ENCODE measurements around the gene ORAI1. TPM values are rescaled to one million over a fixed set of nuclear protein-coding genes. Genes with fewer than 3 reads are reported as not detected.

ORAI1 gene
- polyA plus RNA-seq, 1 of the 3 experiments (the other 2 are of a cell fraction) = 16.6 TPM

DNA sequence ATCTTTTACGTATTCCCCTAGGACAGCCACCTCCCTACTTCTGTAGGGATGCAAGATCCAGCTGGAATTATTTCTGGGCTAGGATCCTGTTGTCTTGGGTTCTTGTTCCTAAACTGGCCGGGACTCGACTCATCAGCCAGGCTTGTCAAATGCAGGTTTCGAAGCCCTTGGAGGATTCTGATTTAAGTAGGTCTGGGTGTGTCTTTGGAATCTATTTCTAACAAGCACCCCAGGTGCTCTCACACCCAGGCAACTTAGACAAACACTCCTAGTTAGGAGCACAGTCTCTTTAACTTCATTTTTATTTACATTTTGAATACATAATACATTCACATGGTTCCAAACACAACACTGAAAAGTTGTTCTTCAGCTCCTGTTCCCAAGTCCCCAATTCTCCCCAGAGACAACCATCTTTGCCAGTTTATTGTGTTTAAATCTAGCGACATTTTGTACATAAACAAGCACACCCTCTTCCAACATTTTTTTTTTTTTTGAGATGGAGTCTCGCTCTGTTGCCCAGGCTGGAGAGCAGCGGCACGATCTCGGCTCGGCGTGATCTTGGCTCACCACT is 22.2 kb downstream of the ORAI1 start:
- POLR2A ChIA-PET = no interaction called here

More for the DNA sequence above, 22.2 kb downstream of the ORAI1 start:
- H3K9ac ChIP-seq = no peak overlapping the region
- no peak overlapping the region for H3K4me3 ChIP-seq (ENCODE audit: low read depth in 2 of 2, low read length in 1 of 2)
- 92% methylated on average over 11 of the region's 11 CpGs for WGBS (ENCODE audit: low lambda C conversion rate)
- H4K20me1 ChIP-seq (ENCODE audit: insufficient read depth) = no peaks in the 10 kb centered on the region
- no peaks in the 10 kb centered on the region for H3K9me2 ChIP-seq
- H3K9me3 ChIP-seq = no peaks in the 10 kb centered on the region
- DNase-seq = no peak
- no peaks in the 10 kb centered on the region for H3K27me3 ChIP-seq (ENCODE audit: insufficient read depth)
- H3K27ac ChIP-seq (ENCODE audit: low read depth in 2 of 2, low read length in 1 of 2) = no peak overlapping the region
- H2AFZ ChIP-seq (ENCODE audit: low read depth) = no peak overlapping the region
- no peaks in the 10 kb centered on the region for H3K36me3 ChIP-seq (replicated peaks in 1 of 2; ENCODE audit: control insufficient read depth in 1 of 2, insufficient read depth in 2 of 2, low read length in 1 of 2)
- no peak for TF ChIP-seq GATA2 (CRISPR knock-in tag; IDR thresholded peaks at IDR 0.05)
- TF ChIP-seq FOXM1 (IDR thresholded peaks at IDR 0.05; ENCODE audit: low read depth) = no peak
- no peak for TF ChIP-seq JUND (IDR thresholded peaks at IDR 0.05)
- TF ChIP-seq RCOR1 (IDR thresholded peaks at IDR 0.05; ENCODE audit: low read length) = no peak
- TF ChIP-seq, protein P1, sequence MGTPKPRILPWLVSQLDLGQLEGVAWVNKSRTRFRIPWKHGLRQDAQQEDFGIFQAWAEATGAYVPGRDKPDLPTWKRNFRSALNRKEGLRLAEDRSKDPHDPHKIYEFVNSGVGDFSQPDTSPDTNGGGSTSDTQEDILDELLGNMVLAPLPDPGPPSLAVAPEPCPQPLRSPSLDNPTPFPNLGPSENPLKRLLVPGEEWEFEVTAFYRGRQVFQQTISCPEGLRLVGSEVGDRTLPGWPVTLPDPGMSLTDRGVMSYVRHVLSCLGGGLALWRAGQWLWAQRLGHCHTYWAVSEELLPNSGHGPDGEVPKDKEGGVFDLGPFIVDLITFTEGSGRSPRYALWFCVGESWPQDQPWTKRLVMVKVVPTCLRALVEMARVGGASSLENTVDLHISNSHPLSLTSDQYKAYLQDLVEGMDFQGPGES (IDR thresholded peaks at IDR 0.05; ENCODE audit: low read depth, low read length) = no peak
- TF ChIP-seq, protein P2, sequence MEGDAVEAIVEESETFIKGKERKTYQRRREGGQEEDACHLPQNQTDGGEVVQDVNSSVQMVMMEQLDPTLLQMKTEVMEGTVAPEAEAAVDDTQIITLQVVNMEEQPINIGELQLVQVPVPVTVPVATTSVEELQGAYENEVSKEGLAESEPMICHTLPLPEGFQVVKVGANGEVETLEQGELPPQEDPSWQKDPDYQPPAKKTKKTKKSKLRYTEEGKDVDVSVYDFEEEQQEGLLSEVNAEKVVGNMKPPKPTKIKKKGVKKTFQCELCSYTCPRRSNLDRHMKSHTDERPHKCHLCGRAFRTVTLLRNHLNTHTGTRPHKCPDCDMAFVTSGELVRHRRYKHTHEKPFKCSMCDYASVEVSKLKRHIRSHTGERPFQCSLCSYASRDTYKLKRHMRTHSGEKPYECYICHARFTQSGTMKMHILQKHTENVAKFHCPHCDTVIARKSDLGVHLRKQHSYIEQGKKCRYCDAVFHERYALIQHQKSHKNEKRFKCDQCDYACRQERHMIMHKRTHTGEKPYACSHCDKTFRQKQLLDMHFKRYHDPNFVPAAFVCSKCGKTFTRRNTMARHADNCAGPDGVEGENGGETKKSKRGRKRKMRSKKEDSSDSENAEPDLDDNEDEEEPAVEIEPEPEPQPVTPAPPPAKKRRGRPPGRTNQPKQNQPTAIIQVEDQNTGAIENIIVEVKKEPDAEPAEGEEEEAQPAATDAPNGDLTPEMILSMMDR (IDR thresholded peaks at IDR 0.05) = no peak
- TF ChIP-seq, protein P3, sequence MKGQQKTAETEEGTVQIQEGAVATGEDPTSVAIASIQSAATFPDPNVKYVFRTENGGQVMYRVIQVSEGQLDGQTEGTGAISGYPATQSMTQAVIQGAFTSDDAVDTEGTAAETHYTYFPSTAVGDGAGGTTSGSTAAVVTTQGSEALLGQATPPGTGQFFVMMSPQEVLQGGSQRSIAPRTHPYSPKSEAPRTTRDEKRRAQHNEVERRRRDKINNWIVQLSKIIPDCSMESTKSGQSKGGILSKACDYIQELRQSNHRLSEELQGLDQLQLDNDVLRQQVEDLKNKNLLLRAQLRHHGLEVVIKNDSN (IDR thresholded peaks at IDR 0.05; ENCODE audit: borderline replicate concordance, low read depth) = no peak
- TF ChIP-seq, protein P4, sequence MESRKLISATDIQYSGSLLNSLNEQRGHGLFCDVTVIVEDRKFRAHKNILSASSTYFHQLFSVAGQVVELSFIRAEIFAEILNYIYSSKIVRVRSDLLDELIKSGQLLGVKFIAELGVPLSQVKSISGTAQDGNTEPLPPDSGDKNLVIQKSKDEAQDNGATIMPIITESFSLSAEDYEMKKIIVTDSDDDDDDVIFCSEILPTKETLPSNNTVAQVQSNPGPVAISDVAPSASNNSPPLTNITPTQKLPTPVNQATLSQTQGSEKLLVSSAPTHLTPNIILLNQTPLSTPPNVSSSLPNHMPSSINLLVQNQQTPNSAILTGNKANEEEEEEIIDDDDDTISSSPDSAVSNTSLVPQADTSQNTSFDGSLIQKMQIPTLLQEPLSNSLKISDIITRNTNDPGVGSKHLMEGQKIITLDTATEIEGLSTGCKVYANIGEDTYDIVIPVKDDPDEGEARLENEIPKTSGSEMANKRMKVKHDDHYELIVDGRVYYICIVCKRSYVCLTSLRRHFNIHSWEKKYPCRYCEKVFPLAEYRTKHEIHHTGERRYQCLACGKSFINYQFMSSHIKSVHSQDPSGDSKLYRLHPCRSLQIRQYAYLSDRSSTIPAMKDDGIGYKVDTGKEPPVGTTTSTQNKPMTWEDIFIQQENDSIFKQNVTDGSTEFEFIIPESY (IDR thresholded peaks at IDR 0.05; ENCODE audit: borderline replicate concordance, low read depth) = no peak
- CTCF ChIA-PET = interaction anchor here (1.5 to 1.6 kb wide), 2 partner anchors 21 to 24 kb away, joined by 5 to 9 read pairs; partner anchors contain the start of gene MORN3
- no peak overlapping the region for H3K4me2 ChIP-seq
- no peaks in the 10 kb centered on the region for H3K4me1 ChIP-seq (ENCODE audit: control insufficient read depth in 1 of 2, insufficient read depth in 2 of 2, low read depth in 1 of 2, low read length in 1 of 2)
- no peaks in the 10 kb centered on the region for H3K79me2 ChIP-seq (ENCODE audit: insufficient read depth)
- H3F3A ChIP-seq (replicated peaks; ENCODE audit: insufficient read depth) = no peaks in the 10 kb centered on the region
